HG03469 (cell line): ENCODE results near the gene ARL2BP.
"Not testable (repeated sequence)": the region's sequence is repeated elsewhere in the genome, so short reads cannot be mapped to it uniquely, and the experiment has no call there.

ENCODE experiments used
- ATAC-seq: cut with Tn5 transposase; IDR thresholded peaks from one replicate; pipeline ENCODE4 v1.9.1; 2021; ENCODE audit warnings: mild to moderate bottlenecking, moderate library complexity, moderate number of reproducible peaks; ENCODE audit not compliant: unreplicated experiment

Gene ARL2BP

GRCh38 chr16:57244767-57245471 is at the start of gene ARL2BP:
ARL2BP (plus strand) TSS chr16:57245259; CDS start chr16:57245368, 109 bp downstream.
- ATAC-seq, result peak; percentile 81

DNA sequence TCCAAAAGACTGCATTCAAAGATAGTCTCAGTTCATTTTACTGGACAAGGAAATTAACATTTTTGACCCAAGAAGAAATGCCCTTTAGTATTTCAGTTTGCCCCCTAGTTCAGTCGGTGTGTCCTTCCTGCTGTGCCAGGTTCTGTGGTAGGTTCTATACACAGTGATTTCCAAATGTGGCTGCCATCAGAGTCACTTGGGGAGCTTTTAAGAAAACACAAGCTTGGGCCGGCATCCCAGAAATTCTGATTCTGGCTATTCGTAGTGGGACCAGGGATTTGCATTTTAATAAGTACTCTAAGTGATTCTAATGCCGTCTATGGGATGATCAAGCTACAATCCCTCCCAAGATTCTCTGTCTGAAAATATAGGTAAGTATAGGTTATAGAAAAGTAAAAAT is 48.8 kb upstream of the ARL2BP start:
- ATAC-seq, result no peak

DNA sequence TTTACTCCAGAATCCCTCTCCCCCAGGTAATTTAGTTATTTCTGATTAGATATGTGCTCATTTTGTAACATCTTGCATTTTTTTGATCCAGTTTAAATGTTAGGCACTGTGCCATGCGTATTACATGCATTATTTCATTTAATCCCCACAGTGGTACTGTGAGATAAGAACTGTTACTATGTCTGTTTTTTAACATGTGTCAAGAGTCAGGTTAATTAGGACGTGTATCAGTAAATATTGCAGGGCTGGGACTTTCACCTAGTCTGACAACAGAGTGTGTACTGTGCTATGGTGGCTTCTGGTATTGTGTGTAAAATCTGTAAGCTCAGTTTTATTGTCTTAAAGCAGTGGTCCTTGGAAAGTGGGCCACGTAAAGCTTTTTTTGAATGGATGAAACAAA is 48.3 kb upstream of the ARL2BP start:
- no peak for ATAC-seq

DNA sequence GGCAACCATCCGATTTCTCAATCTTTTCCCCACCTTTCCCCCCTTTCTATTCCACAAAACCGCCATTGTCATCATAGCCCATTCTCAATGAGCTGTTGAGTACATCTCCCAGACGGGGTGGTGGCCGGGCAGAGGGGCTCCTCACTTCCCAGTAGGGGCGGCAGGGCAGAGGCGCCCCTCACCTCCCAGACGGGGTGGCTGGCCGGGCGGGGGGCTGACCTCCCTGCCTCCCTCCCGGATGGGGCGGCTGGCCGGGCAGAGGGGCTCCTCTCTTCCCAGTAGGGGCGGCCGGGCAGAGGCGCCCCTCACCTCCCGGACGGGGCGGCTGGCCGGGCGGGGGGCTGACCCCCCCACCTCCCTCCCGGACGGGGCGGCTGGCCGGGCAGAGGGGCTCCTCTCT is 44.7 kb upstream of the ARL2BP start:
- not testable (repeated sequence) for ATAC-seq

GRCh38 chr16:57200926-57201325 is 44.1 kb upstream of the ARL2BP start:
- not testable (repeated sequence) for ATAC-seq

DNA sequence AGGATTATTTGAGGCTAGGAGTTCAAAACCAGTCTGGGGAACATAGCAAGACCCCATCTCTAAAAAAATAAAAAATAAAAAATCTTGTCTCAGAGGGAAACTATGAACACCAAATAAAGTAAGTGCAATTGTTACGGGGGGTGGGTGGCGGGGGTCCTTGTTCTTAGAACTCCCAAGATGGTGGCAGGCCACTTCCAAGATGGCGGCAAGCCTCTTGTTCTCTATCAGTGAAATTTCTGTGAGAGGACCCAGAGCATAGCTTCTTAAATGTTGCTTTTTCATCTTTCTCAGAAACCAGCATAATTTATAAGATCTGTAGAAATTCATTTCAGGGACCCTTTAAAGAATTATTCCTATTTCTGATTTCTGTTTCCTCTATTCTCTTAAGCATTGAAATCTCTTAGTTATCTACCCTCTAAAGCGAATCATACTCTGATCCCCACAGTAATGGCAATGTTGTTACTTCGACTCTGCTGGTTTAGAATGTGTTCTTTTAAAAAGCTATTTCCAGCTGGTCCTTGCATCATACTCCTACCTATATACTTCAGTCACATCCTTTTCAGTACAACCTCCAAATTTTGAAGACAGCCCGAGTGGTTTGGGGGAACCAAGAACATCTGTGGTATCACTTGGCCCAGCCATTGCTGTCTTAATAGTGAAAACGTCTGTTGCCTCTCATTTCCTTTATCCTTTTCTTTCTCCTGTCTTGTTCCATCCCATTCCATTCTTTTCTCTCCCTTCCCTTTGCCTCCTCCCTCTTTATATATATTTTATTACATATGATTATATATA is 42.8 kb upstream of the ARL2BP start:
- ATAC-seq, result no peak

GRCh38 chr16:57203451-57203850 is 41.6 kb upstream of the ARL2BP start:
- ATAC-seq, result no peak

DNA sequence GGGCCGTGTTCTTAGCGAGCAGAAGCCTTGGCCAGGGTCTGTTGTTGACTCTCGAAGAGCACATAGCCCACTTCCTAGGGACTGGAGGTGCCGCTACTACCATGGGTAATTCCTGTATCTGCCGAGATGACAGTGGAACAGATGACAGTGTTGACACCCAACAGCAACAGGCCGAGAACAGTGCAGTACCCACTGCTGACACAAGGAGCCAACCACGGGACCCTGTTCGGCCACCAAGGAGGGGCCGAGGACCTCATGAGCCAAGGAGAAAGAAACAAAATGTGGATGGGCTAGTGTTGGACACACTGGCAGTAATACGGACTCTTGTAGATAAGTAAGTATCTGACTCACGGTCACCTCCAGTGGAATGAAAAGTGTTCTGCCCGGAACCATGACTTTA is 40.4 kb upstream of the ARL2BP start:
- ATAC-seq, result no peak

GRCh38 chr16:57208926-57209325 is 36.1 kb upstream of the ARL2BP start:
- ATAC-seq, result no peak

DNA sequence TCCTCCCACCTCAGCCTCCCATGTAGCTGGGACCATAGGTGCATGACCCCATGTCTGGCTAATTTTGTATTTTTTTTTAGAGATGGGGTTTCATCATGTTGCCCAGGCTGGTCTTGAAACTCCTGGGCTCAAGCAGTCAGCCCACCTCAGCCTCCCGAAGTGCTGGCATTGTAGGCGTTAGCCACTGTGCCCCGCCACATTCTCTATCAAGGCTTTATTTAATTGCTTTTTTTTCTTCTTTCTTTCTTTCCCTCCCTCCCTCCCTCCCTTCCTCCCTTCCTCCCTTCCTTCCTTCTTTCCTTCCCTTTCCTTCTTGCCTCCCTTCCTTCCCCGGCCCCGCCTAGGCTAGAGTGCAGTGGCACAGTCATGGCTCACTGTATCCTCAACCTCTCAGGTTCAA is 35.3 kb upstream of the ARL2BP start:
- no peak for ATAC-seq

DNA sequence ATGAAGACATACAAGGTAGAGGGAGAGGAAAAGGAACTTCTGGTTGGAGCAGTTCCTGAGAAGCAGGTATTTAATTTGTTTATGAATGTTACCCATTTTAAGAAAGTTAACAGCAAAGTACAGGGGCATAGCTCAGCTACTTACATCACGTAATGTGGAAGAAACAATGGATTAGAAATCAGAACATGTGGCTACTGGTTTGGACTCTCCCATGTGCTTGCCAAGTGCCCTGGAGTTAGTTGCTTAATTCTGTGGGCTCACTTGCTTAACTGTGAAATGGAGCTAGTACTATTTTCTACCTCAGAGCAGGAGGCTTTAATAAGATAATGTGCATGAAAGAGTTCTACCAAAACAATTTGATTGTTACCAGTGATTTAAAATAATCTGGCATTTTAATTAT is 31.6 kb upstream of the ARL2BP start:
- no peak for ATAC-seq

DNA sequence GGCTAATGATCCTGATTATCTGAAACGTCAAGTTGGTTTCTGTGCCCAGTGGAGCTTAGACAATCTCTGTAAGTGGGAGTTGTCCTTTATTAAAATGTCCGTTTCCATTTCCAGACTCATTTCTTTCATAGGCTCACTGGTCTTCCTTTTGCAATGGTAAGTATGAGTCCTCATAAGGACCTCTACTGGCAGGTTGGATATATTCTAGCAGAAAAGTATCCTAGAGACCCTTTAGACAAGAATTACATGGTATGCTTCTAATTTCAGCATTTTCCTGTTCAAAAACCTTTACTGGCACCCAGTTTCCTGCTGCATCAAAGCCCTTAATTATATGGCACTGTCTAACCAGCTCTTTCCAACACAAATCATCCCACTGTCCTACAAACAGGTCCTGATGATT is 28.1 kb upstream of the ARL2BP start:
- ATAC-seq, result no peak

- ATAC-seq, result no peak
These were observed 22.0 kb upstream of the ARL2BP start for GRCh38 chr16:57223057-57223456.

DNA sequence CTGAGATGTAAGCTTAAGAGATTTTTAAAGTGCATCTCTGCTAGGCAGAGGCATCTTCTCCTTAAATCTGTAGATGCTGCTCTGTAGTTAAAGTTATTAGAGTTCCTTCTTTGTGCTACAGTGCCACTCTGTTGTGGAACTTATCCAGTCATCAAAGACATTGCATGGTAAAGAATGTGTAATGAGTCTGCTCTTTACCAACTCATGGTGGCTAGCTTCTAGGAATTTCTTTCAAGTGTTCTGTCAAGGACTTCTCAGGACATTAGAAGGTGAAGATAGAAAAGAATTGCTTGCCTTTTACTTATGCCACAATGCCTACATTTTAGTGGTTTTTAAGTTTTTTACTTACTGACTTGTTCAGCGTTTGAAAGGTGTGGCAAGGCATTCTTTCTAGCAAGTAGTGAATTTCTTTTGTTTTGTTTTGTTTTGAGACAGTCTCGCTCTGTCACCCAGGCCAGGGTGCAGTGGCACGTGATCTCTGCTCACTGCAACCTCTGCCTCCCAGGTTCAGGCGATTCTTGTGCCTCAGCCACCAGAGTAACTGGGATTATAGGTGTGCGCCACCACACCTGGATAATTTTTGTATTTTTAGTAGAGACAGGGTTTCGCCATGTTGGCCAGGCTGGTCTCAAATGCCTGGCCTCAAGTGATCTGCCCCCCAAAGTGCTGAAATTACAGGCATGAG is 20.3 kb upstream of the ARL2BP start:
- ATAC-seq, result no peak

DNA sequence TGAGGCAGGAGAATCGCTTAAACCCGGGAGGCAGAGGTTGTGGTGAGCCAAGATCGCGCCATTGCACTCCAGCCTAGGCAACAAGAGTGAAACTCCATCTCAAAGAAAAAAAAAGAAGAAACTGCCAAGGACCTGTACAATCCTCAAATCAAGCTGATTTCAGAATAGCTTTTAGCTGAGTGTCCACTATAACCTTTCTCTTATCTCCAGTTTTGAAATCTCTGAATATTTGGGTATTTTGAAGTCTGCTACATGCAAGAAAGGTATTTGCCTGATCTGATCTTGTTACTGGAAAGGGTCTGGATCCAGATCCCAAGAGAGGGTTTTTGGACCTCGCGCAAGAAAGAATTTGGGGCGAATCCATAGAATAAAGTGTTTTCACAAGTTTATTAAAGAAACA is 19.1 kb upstream of the ARL2BP start:
- no peak for ATAC-seq

DNA sequence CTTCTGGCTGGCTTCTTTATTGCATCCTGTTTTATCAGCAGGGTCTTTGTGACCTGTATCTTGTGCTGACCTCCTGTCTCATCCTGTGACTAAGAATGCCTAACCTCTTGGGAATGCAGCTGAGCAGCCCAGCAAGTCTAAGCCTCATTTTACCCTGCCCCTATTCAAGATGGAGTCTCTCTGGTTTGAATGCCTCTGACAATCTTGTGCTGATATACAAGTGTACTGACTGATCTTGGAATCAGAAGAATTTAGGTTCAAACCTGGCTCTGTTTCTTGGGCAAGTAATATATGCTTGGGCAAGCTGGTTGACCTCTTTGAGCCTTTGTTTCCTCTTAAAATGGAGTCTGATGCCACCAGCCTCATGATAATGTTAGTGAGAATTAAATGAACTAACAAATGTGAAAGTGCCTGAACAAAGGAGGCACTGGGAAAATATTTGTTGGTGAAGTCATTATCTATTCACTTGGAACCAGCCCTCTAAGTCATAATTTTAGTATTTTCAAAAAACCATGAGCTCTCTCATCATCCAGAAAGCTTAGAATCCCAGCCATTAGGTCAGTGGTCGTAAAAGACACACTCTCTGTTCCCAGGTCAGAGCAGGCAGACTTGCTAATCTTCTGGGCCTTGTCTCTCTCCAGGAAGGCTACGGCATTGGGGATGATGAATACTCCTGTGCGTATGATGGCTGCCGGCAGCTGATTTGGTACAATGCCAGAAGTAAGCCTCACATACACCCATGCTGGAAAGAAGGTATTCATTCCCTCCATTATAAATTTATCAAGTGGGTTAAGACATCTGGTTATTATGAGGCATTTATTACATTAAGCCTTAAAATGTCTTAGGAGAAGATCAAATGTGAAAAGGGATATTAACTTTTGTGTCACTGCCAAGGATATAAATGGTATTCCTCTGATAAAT is 18.1 kb upstream of the ARL2BP start:
- ATAC-seq, result no peak

- ATAC-seq, result no peak
These were observed 16.0 kb upstream of the ARL2BP start for GRCh38 chr16:57229079-57229478.

GRCh38 chr16:57231821-57232350 is 13.2 kb upstream of the ARL2BP start:
- ATAC-seq, result no peak

- no peak for ATAC-seq
These were observed 10.9 kb upstream of the ARL2BP start for GRCh38 chr16:57233944-57234706.

- ATAC-seq, result no peak
These were observed 10.4 kb upstream of the ARL2BP start for GRCh38 chr16:57234707-57235092.
